Motor neuron (in vitro differentiated cells): ENCODE data around the gene AGPAT3. TPM values are rescaled to one million over a fixed set of nuclear protein-coding genes. Genes with fewer than 3 reads are reported as not detected.

Source experiments
- ATAC-seq, 8 experiments: fragments of 200-7000 bp; cut with Tn5 transposase; replicated peaks in 6 of 8; 2 replicates each; pipeline ENCODE4 v1.8.0; 2021; ENCODE audit warnings: mild to moderate bottlenecking in 8 of 8, moderate library complexity in 8 of 8
- H3K27ac ChIP-seq, 2 donors: fragments of 250-450 bp; sonication (Bioruptor Pico); 2 replicates each; pipeline ENCODE4 v1.9.0; 2021; ENCODE audit warnings: antibody characterized with exemption in 2 of 2, mild to moderate bottlenecking in 2 of 2, moderate library complexity in 1 of 2
- H3K4me1 ChIP-seq, 2 donors: fragments of 250-450 bp; sonication (Bioruptor Pico); replicated peaks in 1 of 2; 2 replicates each; pipeline ENCODE4 v1.6.1; 2021; ENCODE audit warnings: antibody characterized with exemption in 2 of 2, mild to moderate bottlenecking in 2 of 2, moderate library complexity in 1 of 2
- H3K4me3 ChIP-seq, 5 donors: fragments of 250-450 bp; sonication (Bioruptor Pico); 2 replicates each; pipeline ENCODE4 v1.9.0; 2021; ENCODE audit warnings: antibody characterized with exemption in 5 of 5, mild to moderate bottlenecking in 5 of 5, moderate library complexity in 4 of 5
- WGBS, 10 experiments: fragments of 450-650 bp; shearing (Covaris generic); methylation state at CpG; one replicate each; pipeline ENCODE4 v1.0.0; 2022; 5-methylcytosine and 5-hydroxymethylcytosine counted together
- in situ Hi-C, 9 experiments: fragments of 400-800 bp; cut with MboI; loops; one replicate each; pipeline ENCODE4 v1.15.0; 2021; ENCODE audit warnings: low sequenced_read_pairs in 9 of 9, low pct_unique_long_range_greater_than_20kb in 2 of 9; ENCODE audit not compliant: unreplicated experiment in 9 of 9
- total RNA-seq, 8 experiments: library from RNA; unstranded; fragments of 300-600 nt; gene quantifications; 2 replicates each; pipeline versions ENCODE4 v1.2.3 to v1.2.4, GENCODE V29; 2022

Gene AGPAT3
- total RNA-seq, 8 experiments from 2014 or later = 13.0 to 44.5 (median 16.7) TPM

GRCh38 chr21:44011123-44011522 is 146.1 kb downstream of the AGPAT3 start:
- ATAC-seq = no peak
- in situ Hi-C loops = no loop called here
- WGBS, 10 experiments = 54 to 100% (median 76%) methylated on average over 1 to 9 of the region's 9 CpGs; no CpG with 5 or more reads in 2 of the 10 experiments
- peak overlapping the region; percentile 80 to 100 (median 86) for H3K4me3 ChIP-seq
- H3K27ac ChIP-seq = peak overlapping the region; percentile 93 to 98
- peaks cover 19 to 21% of the 10 kb centered on the region in 2 donors for H3K4me1 ChIP-seq

GRCh38 chr21:44011579-44012473 is 146.8 kb downstream of the AGPAT3 start, which contains the start of gene TRAPPC10:
Gene TRAPPC10, plus strand, starts transcription at chr21:44012309. Its CDS starts 185 bp downstream, at chr21:44012494.
- peak within 1 kb of the TSS; percentile 80 to 100 (median 86) for H3K4me3 ChIP-seq
- in situ Hi-C loops = no loop called here
- WGBS, 10 experiments = 0% methylated on average over 1 to 4 of the region's 107 CpGs; no CpG with 5 or more reads in 8 of the 10 experiments
- peak; percentile 85 to 92 (median 88) for ATAC-seq
- peaks cover 19 to 21% of the 10 kb centered on the region in 2 donors for H3K4me1 ChIP-seq
- H3K27ac ChIP-seq = peak within 1 kb of the TSS; percentile 93 to 98

- WGBS, 10 experiments = 0 to 1% (median 0%) methylated on average over 1 to 14 of the region's 87 CpGs; no CpG with 5 or more reads in 2 of the 10 experiments
- ATAC-seq = peak; percentile 48 to 70 (median 66)
Observed at GRCh38 chr21:44012474-44013379, 147.7 kb downstream of the AGPAT3 start.

GRCh38 chr21:44013380-44014088 is 148.5 kb downstream of the AGPAT3 start:
- Histone ChIP-seq H3K4me1 (peaks cover 19 to 21% of the 10 kb centered on the region in 2 donors), H3K4me3 (peak overlapping the region; percentile 80 to 100 (median 86)), H3K27ac (no peak overlapping the region)
- WGBS, 10 experiments = 0 to 33% (median 16%) methylated on average over 2 to 8 of the region's 8 CpGs
- in situ Hi-C loops = no loop called here
- no peak for ATAC-seq

More at GRCh38 chr21:44012474-44013379, 147.7 kb downstream of the AGPAT3 start:
- Histone ChIP-seq H3K4me1 (peaks cover 19 to 21% of the 10 kb centered on the region in 2 donors), H3K4me3 (peak overlapping the region; percentile 80 to 100 (median 86)), H3K27ac (peak overlapping the region; percentile 93 to 98)
- in situ Hi-C loops = no loop called here

GRCh38 chr21:44017601-44018000 is 152.6 kb downstream of the AGPAT3 start:
- peaks cover 11 to 13% of the 10 kb centered on the region in 2 donors for H3K4me1 ChIP-seq
- 60 to 100% (median 96%) methylated on average over 1 to 9 of the region's 9 CpGs; no CpG with 5 or more reads in 3 of the 10 experiments for WGBS, 10 experiments
- in situ Hi-C loops = no loop called here
- H3K27ac ChIP-seq = no peak overlapping the region
- ATAC-seq = no peak
- no peak overlapping the region for H3K4me3 ChIP-seq

GRCh38 chr21:44018127-44018526 is 153.1 kb downstream of the AGPAT3 start:
- WGBS, 10 experiments = 80 to 100% (median 100%) methylated on average over 1 to 5 of the region's 5 CpGs; no CpG with 5 or more reads in 3 of the 10 experiments
- no peak for ATAC-seq
- in situ Hi-C loops = no loop called here
- H3K4me3 ChIP-seq = no peak overlapping the region
- peaks cover 10 to 13% of the 10 kb centered on the region in 2 donors for H3K4me1 ChIP-seq
- no peak overlapping the region for H3K27ac ChIP-seq

- peaks cover 2 to 6% of the 10 kb centered on the region in 2 donors for H3K4me1 ChIP-seq
- in situ Hi-C loops = no loop called here
- 80 to 100% (median 87%) methylated on average over 1 to 8 of the region's 10 CpGs; no CpG with 5 or more reads in 3 of the 10 experiments for WGBS, 10 experiments
- H3K27ac ChIP-seq = no peak overlapping the region
- no peak for ATAC-seq
- H3K4me3 ChIP-seq = no peak overlapping the region
Observed at GRCh38 chr21:44018813-44019567, 154.0 kb downstream of the AGPAT3 start.

- Histone ChIP-seq H3K4me1 (peaks cover 0 to under 1% of the 10 kb centered on the region in 2 donors), H3K27ac (no peak overlapping the region), H3K4me3 (no peak overlapping the region)
- 67 to 100% (median 100%) methylated on average over 1 to 7 of the region's 8 CpGs; no CpG with 5 or more reads in 1 of the 10 experiments for WGBS, 10 experiments
- ATAC-seq = no peak
- in situ Hi-C loops = no loop called here
Observed at GRCh38 chr21:44019568-44019958, 154.5 kb downstream of the AGPAT3 start.

- WGBS, 10 experiments = 77 to 100% (median 90%) methylated on average over 1 to 4 of the region's 4 CpGs; no CpG with 5 or more reads in 3 of the 10 experiments
- Histone ChIP-seq H3K27ac (no peak overlapping the region), H3K4me1 (peaks cover 0 to 4% of the 10 kb centered on the region in 2 donors), H3K4me3 (no peak overlapping the region)
- no peak for ATAC-seq
- in situ Hi-C loops = no loop called here
Observed at GRCh38 chr21:44020551-44020950, 155.5 kb downstream of the AGPAT3 start.

- H3K27ac ChIP-seq = no peak overlapping the region
- in situ Hi-C loops = no loop called here
- peak in 1 of 8 experiments; percentile 8 for ATAC-seq
- WGBS, 10 experiments = 71 to 100% (median 100%) methylated on average over 1 of the region's 1 CpG; no CpG with 5 or more reads in 2 of the 10 experiments
- peaks cover 0 to 4% of the 10 kb centered on the region in 2 donors for H3K4me1 ChIP-seq
- no peak overlapping the region for H3K4me3 ChIP-seq
Observed at GRCh38 chr21:44021064-44021463, 156.0 kb downstream of the AGPAT3 start.

GRCh38 chr21:44024257-44024656 is 159.2 kb downstream of the AGPAT3 start:
- H3K4me3 ChIP-seq = no peak overlapping the region
- ATAC-seq = no peak
- WGBS, 10 experiments = 67 to 100% (median 95%) methylated on average over 1 of the region's 1 CpG; no CpG with 5 or more reads in 6 of the 10 experiments
- H3K4me1 ChIP-seq = peaks cover 0 to 4% of the 10 kb centered on the region in 2 donors
- in situ Hi-C loops = no loop called here
- H3K27ac ChIP-seq = no peak overlapping the region
